H9 (cell line): ENCODE measurements around the gene DLG5. TPM values are rescaled to one million over a fixed set of nuclear protein-coding genes. Genes with fewer than 3 reads are reported as not detected.
A peak's percentile ranks its signal among the peaks of the same experiment; 100 is the strongest.

ENCODE experiments used
- DNase-seq: peaks from one replicate; pipeline ENCODE4 v3.0.0-alpha.2; 2017
- H2AFZ ChIP-seq: one replicate; pipeline ENCODE4 v1.6.1; 2013; ENCODE audit warnings: mild to moderate bottlenecking, low read length, control low read depth, moderate library complexity
- H2AK5ac ChIP-seq: 2 replicates; pipeline ENCODE4 v1.6.1; 2013; ENCODE audit warnings: low read length, control low read depth, mixed read lengths; ENCODE audit not compliant: insufficient read length
- H2BK120ac ChIP-seq: one replicate; pipeline ENCODE4 v1.6.1; 2013; ENCODE audit warnings: low read depth, mild to moderate bottlenecking, low read length, control low read depth, inconsistent platforms; ENCODE audit not compliant: poor library complexity, severe bottlenecking
- H2BK12ac ChIP-seq: 2 replicates; pipeline ENCODE4 v1.6.1; 2013; ENCODE audit warnings: low read length, control low read depth, mixed read lengths, low read depth; ENCODE audit not compliant: insufficient read length
- H2BK15ac ChIP-seq: 2 replicates; pipeline ENCODE4 v1.6.1; 2013; ENCODE audit warnings: low read depth, low read length, control low read depth
- H2BK20ac ChIP-seq: one replicate; pipeline ENCODE4 v1.6.1; 2013; ENCODE audit warnings: low read depth, mild to moderate bottlenecking, low read length, control low read depth, inconsistent platforms; ENCODE audit not compliant: poor library complexity, severe bottlenecking
- H2BK5ac ChIP-seq: 2 replicates; pipeline ENCODE4 v1.6.1; 2013; ENCODE audit warnings: low read length, control low read depth, mixed read lengths; ENCODE audit not compliant: insufficient read length
- H3K14ac ChIP-seq: 2 replicates; pipeline ENCODE4 v1.6.1; 2013; ENCODE audit warnings: low read length, control low read depth; ENCODE audit not compliant: insufficient read depth
- H3K18ac ChIP-seq: 2 replicates; pipeline ENCODE4 v1.6.1; 2013; ENCODE audit warnings: low read depth, mild to moderate bottlenecking, mixed read lengths, low read length, control low read depth; ENCODE audit not compliant: insufficient read length
- H3K23ac ChIP-seq: 2 replicates; pipeline ENCODE4 v1.6.1; 2013; ENCODE audit warnings: low read length, control low read depth, mixed read lengths, low read depth; ENCODE audit not compliant: insufficient read length
- H3K23me2 ChIP-seq: 2 replicates; pipeline ENCODE4 v1.6.1; 2013; ENCODE audit warnings: low read depth, mild to moderate bottlenecking, mixed read lengths, low read length, control low read depth; ENCODE audit not compliant: insufficient read length, poor library complexity, severe bottlenecking
- H3K27ac ChIP-seq: 2 replicates; pipeline ENCODE4 v1.5.1; 2013; ENCODE audit warnings: low read length, control low read depth, mixed read lengths, low read depth; ENCODE audit not compliant: insufficient read length
- H3K27me3 ChIP-seq: 2 replicates; pipeline ENCODE4 v1.6.1; 2013; ENCODE audit warnings: low read length, control low read depth, inconsistent platforms; ENCODE audit not compliant: insufficient read depth
- H3K4ac ChIP-seq: 2 replicates; pipeline ENCODE4 v1.6.1; 2013; ENCODE audit warnings: low read depth, mild to moderate bottlenecking, control low read depth, inconsistent platforms, low read length, moderate library complexity
- H3K4me1 ChIP-seq: 2 replicates; pipeline ENCODE4 v1.6.1; 2013; ENCODE audit warnings: low read length, control low read depth, inconsistent platforms; ENCODE audit not compliant: insufficient read depth
- H3K4me2 ChIP-seq: 2 replicates; pipeline ENCODE4 v1.6.1; 2013; ENCODE audit warnings: low read length, control low read depth, mixed read lengths; ENCODE audit not compliant: insufficient read length, insufficient read depth
- H3K56ac ChIP-seq: 2 replicates; pipeline ENCODE4 v1.6.1; 2013; ENCODE audit warnings: low read depth, mild to moderate bottlenecking, mixed read lengths, low read length, control low read depth; ENCODE audit not compliant: insufficient read length
- H3K79me1 ChIP-seq: 2 replicates; pipeline ENCODE4 v1.6.1; 2013; ENCODE audit warnings: low read depth, mild to moderate bottlenecking, moderate library complexity, low read length, control low read depth, inconsistent platforms; ENCODE audit not compliant: insufficient read depth, poor library complexity, severe bottlenecking
- H3K79me2 ChIP-seq: 2 replicates; pipeline ENCODE4 v1.6.1; 2013; ENCODE audit warnings: low read length, control low read depth, inconsistent platforms; ENCODE audit not compliant: insufficient read depth
- H3K9ac ChIP-seq: 2 replicates; pipeline ENCODE4 v1.6.1; 2013; ENCODE audit warnings: low read length, control low read depth, mixed read lengths; ENCODE audit not compliant: insufficient read length; ENCODE audit errors: extremely low read depth
- H3K9me3 ChIP-seq: one replicate; pipeline ENCODE4 v1.6.1; 2013; ENCODE audit warnings: low read depth, low read length, inconsistent platforms; ENCODE audit not compliant: control insufficient read depth
- H3T11ph ChIP-seq: one replicate; pipeline ENCODE4 v1.6.1; 2013; ENCODE audit warnings: mild to moderate bottlenecking, low read length, control low read depth, inconsistent platforms
- H4K20me1 ChIP-seq: one replicate; pipeline ENCODE4 v1.6.1; 2013; ENCODE audit not compliant: control insufficient read depth, insufficient read length, insufficient read depth
- H4K5ac ChIP-seq: 2 replicates; pipeline ENCODE4 v1.6.1; 2013; ENCODE audit warnings: low read depth, mild to moderate bottlenecking, mixed read lengths, low read length, control low read depth; ENCODE audit not compliant: insufficient read length
- H4K8ac ChIP-seq: replicated peaks from 2 replicates; pipeline ENCODE4 v1.6.1; 2013; ENCODE audit warnings: low read length, control low read depth, mixed read lengths, low read depth; ENCODE audit not compliant: insufficient read length
- H4K91ac ChIP-seq: 2 replicates; pipeline ENCODE4 v1.6.1; 2013; ENCODE audit warnings: low read depth, mild to moderate bottlenecking, moderate library complexity, mixed read lengths, low read length, control low read depth; ENCODE audit not compliant: insufficient read length
- H3K27ac Mint-ChIP-seq, 3 experiments: 2 replicates in 2 of 3; 3 replicates in 1 of 3; pipeline ENCODE4 v1.8.0; 2020 to 2021; ENCODE audit warnings: mixed read lengths in 3 of 3, mild to moderate bottlenecking in 1 of 3, moderate library complexity in 1 of 3
- H3K27me3 Mint-ChIP-seq: 2 replicates; pipeline ENCODE4 v1.8.0; 2021; ENCODE audit warnings: low read depth, mild to moderate bottlenecking, moderate library complexity, mixed read lengths
- H3K36me3 Mint-ChIP-seq, 3 experiments: 2 replicates in 2 of 3; 3 replicates in 1 of 3; pipeline ENCODE4 v1.8.0; 2020 to 2021; ENCODE audit warnings: low read depth in 3 of 3, mixed read lengths in 3 of 3; ENCODE audit not compliant: insufficient read depth in 1 of 3
- H3K4me1 Mint-ChIP-seq, 2 experiments: 2 replicates each; pipeline ENCODE4 v1.8.0; 2020; ENCODE audit warnings: mixed read lengths in 2 of 2
- H3K4me3 Mint-ChIP-seq, 2 experiments: 2 replicates in 1 of 2; 3 replicates in 1 of 2; pipeline ENCODE4 v1.8.0; 2020 to 2021; ENCODE audit warnings: mild to moderate bottlenecking in 2 of 2, mixed read lengths in 2 of 2, moderate library complexity in 1 of 2
- H3K9me3 Mint-ChIP-seq, 2 experiments: 2 replicates in 1 of 2; 3 replicates in 1 of 2; pipeline ENCODE4 v1.8.0; 2020; ENCODE audit warnings: mild to moderate bottlenecking in 2 of 2, mixed read lengths in 2 of 2, moderate library complexity in 1 of 2
- CTCF ChIP-seq: fragments of 200-600 bp; sonication (generic); conservative IDR thresholded peaks from 3 replicates; pipeline ENCODE4 v1.8.0; 2021; ENCODE audit warnings: antibody characterized with exemption, mild to moderate bottlenecking
- WGBS: extraction: QIAGEN DNeasy Blood & Tissue Kit; methylation state at CpG from one replicate; pipeline ENCODE4 v1.1.7; 2013; ENCODE audit warnings: missing lambda C conversion rate, low lambda C conversion rate, mixed read lengths; ENCODE audit not compliant: insufficient read length; ENCODE audit errors: extremely low coverage; 5-methylcytosine and 5-hydroxymethylcytosine counted together
- total RNA-seq: library from RNA; stranded (reverse); gene quantifications from 2 replicates; pipeline ENCODE4 v1.2.1, GENCODE V29; 2021

DLG5 gene
- total RNA-seq, 1 experiment from 2014 or later = 67.4 TPM

DNA sequence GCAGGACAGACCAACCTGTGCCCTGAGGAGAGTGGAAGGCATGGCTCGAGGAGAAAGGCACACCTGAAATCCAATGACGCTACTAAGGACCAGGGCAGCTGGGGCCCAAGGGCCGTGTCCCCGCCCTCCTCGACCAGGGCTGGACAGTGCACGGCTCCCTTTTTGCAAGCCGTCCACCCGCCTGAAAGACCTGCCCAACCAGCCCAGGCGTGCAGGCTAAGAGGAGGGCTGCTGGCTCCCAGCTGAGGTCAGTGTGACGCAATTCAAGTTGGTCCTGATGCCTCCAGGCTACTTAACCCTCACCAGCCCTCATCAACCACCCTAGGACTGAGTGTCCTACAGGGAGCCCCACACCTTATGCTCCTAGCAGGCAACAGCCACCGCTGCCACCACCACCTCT lies 69.3 kb downstream of the DLG5 start:
- H4K5ac ChIP-seq = no peak overlapping the region
- no peak overlapping the region for H4K91ac ChIP-seq
- H2AK5ac ChIP-seq = no peak overlapping the region
- H2BK5ac ChIP-seq = no peak overlapping the region
- no peaks in the 10 kb centered on the region for H3K27me3 ChIP-seq
- H3K14ac ChIP-seq = no peak overlapping the region; the same call in 1 of the 2 replicates
- H2BK20ac ChIP-seq = no peak overlapping the region
- no peak overlapping the region for H4K8ac ChIP-seq
- no peaks in the 10 kb centered on the region for H4K20me1 ChIP-seq
- H2BK120ac ChIP-seq = no peak overlapping the region
- H3K23me2 ChIP-seq = no peaks in the 10 kb centered on the region
- peak overlapping the region in 2 of 3 experiments; percentile 82 to 92; a peak in 4 of 7 replicates for H3K27ac Mint-ChIP-seq
- no peaks in the 10 kb centered on the region for H3K79me1 ChIP-seq
- peaks cover 7 to 19% of the 10 kb centered on the region in 2 experiments; a peak in 3 of 4 replicates for H3K4me1 Mint-ChIP-seq
- no peak overlapping the region for H2BK12ac ChIP-seq
- H3K4me3 Mint-ChIP-seq = no peak overlapping the region
- no peak overlapping the region for H3T11ph ChIP-seq
- WGBS = no CpG with 5 or more reads among the region's 11 CpGs
- H3K27me3 Mint-ChIP-seq = no peaks in the 10 kb centered on the region
- no peak overlapping the region for H3K27ac ChIP-seq
- no peaks in the 10 kb centered on the region for H3K4me1 ChIP-seq
- no peak for DNase-seq
- peaks cover 22 to 49% (median 25%) of the 10 kb centered on the region in 3 experiments for H3K36me3 Mint-ChIP-seq
- no peak overlapping the region for H3K23ac ChIP-seq
- no peak overlapping the region for H3K56ac ChIP-seq
- no peak overlapping the region for H2AFZ ChIP-seq
- no peak overlapping the region for H3K4me2 ChIP-seq
- no peak for TF ChIP-seq CTCF
- no peak overlapping the region for H3K9ac ChIP-seq
- no peaks in the 10 kb centered on the region for H3K9me3 Mint-ChIP-seq
- no peak overlapping the region for H2BK15ac ChIP-seq
- H3K9me3 ChIP-seq = no peaks in the 10 kb centered on the region
- no peak overlapping the region for H3K18ac ChIP-seq
- H3K4ac ChIP-seq = no peak overlapping the region
- no peaks in the 10 kb centered on the region; the same call in 1 of the 2 replicates for H3K79me2 ChIP-seq
